ENCODE measurements around the gene MAP7.
"Not testable (repeated sequence)": the region's sequence is repeated elsewhere in the genome, so short reads cannot be mapped to it uniquely, and the experiment has no call there.

MAP7 gene

GRCh38 chr6:136517002-136517401 lies 33.2 kb downstream of the MAP7 start:
- H3K4me3 ChIP-seq (ENCODE audit: low read length), result no peak overlapping the region
- DNase-seq (ENCODE audit: low read depth, low spot score), result no peak

GRCh38 chr6:136514591-136514990 lies 35.6 kb downstream of the MAP7 start:
- no peak overlapping the region for H3K4me3 ChIP-seq (ENCODE audit: low read length)
- no peak for DNase-seq (ENCODE audit: low read depth, low spot score)

- no peak for DNase-seq (ENCODE audit: low read depth, low spot score)
- H3K4me3 ChIP-seq (ENCODE audit: low read length), result no peak overlapping the region
Observed at GRCh38 chr6:136511926-136512325, 38.3 kb downstream of the MAP7 start.

GRCh38 chr6:136511397-136511796 lies 38.8 kb downstream of the MAP7 start:
- H3K4me3 ChIP-seq (ENCODE audit: low read length), result no peak overlapping the region
- DNase-seq (ENCODE audit: low read depth, low spot score), result no peak

- no peak overlapping the region for H3K4me3 ChIP-seq (ENCODE audit: low read length)
- no peak for DNase-seq (ENCODE audit: low read depth, low spot score)
Observed at GRCh38 chr6:136510782-136511181, 39.4 kb downstream of the MAP7 start.

GRCh38 chr6:136510299-136510698 lies 39.9 kb downstream of the MAP7 start:
- no peak for DNase-seq (ENCODE audit: low read depth, low spot score)
- no peak overlapping the region for H3K4me3 ChIP-seq (ENCODE audit: low read length)

GRCh38 chr6:136508725-136509392 lies 41.4 kb downstream of the MAP7 start:
- DNase-seq (ENCODE audit: low read depth, low spot score), result no peak

GRCh38 chr6:136506124-136506799 lies 44.0 kb downstream of the MAP7 start:
- DNase-seq (ENCODE audit: low read depth, low spot score), result no peak
- no peak overlapping the region for H3K4me3 ChIP-seq (ENCODE audit: low read length)

More at GRCh38 chr6:136508725-136509392, 41.4 kb downstream of the MAP7 start:
- H3K4me3 ChIP-seq (ENCODE audit: low read length), result no peak overlapping the region

GRCh38 chr6:136503303-136504029 lies 46.8 kb downstream of the MAP7 start:
- DNase-seq (ENCODE audit: low read depth, low spot score), result no peak
- no peak overlapping the region for H3K4me3 ChIP-seq (ENCODE audit: low read length)

GRCh38 chr6:136502786-136503185 lies 47.4 kb downstream of the MAP7 start:
- no peak for DNase-seq (ENCODE audit: low read depth, low spot score)
- H3K4me3 ChIP-seq (ENCODE audit: low read length), result no peak overlapping the region

GRCh38 chr6:136501514-136501913 lies 48.7 kb downstream of the MAP7 start:
- DNase-seq (ENCODE audit: low read depth, low spot score), result no peak
- H3K4me3 ChIP-seq (ENCODE audit: low read length), result no peak overlapping the region

- no peak overlapping the region for H3K4me3 ChIP-seq (ENCODE audit: low read length)
- DNase-seq (ENCODE audit: low read depth, low spot score), result no peak
Observed at GRCh38 chr6:136501096-136501495, 49.1 kb downstream of the MAP7 start.

GRCh38 chr6:136500414-136500813 lies 49.8 kb downstream of the MAP7 start:
- DNase-seq (ENCODE audit: low read depth, low spot score), result no peak
- H3K4me3 ChIP-seq (ENCODE audit: low read length), result no peak overlapping the region

- no peak overlapping the region for H3K4me3 ChIP-seq (ENCODE audit: low read length)
- no peak for DNase-seq (ENCODE audit: low read depth, low spot score)
Observed at GRCh38 chr6:136499370-136499769, 50.9 kb downstream of the MAP7 start.

GRCh38 chr6:136496449-136496848 lies 53.8 kb downstream of the MAP7 start:
- not testable (repeated sequence) for H3K4me3 ChIP-seq (ENCODE audit: low read length); DNase-seq (ENCODE audit: low read depth, low spot score)

- DNase-seq (ENCODE audit: low read depth, low spot score), result no peak
- H3K4me3 ChIP-seq (ENCODE audit: low read length), result no peak overlapping the region
Observed at GRCh38 chr6:136494710-136495109, 55.5 kb downstream of the MAP7 start.

- H3K4me3 ChIP-seq (ENCODE audit: low read length), result no peak overlapping the region
- no peak for DNase-seq (ENCODE audit: low read depth, low spot score)
Observed at GRCh38 chr6:136494059-136494458, 56.2 kb downstream of the MAP7 start.

- H3K4me3 ChIP-seq (ENCODE audit: low read length), result no peak overlapping the region
- DNase-seq (ENCODE audit: low read depth, low spot score), result no peak
Observed at GRCh38 chr6:136492409-136492808, 57.8 kb downstream of the MAP7 start.

GRCh38 chr6:136491754-136492153 lies 58.5 kb downstream of the MAP7 start:
- no peak for DNase-seq (ENCODE audit: low read depth, low spot score)
- H3K4me3 ChIP-seq (ENCODE audit: low read length), result no peak overlapping the region

- no peak overlapping the region for H3K4me3 ChIP-seq (ENCODE audit: low read length)
- no peak for DNase-seq (ENCODE audit: low read depth, low spot score)
Observed at GRCh38 chr6:136491251-136491650, 59.0 kb downstream of the MAP7 start.
